Articular chondrocyte of knee joint (primary cell): ENCODE results near the gene PARVA. TPM values are rescaled to one million over a fixed set of nuclear protein-coding genes. Genes with fewer than 3 reads are reported as not detected.

Experiments
- total RNA-seq: library from RNA; depleted of rRNA; stranded (reverse); fragments of >200 nt; gene quantifications from 2 replicates; pipeline ENCODE4 v1.2.3, GENCODE V29; 2012

Gene PARVA, protein sequence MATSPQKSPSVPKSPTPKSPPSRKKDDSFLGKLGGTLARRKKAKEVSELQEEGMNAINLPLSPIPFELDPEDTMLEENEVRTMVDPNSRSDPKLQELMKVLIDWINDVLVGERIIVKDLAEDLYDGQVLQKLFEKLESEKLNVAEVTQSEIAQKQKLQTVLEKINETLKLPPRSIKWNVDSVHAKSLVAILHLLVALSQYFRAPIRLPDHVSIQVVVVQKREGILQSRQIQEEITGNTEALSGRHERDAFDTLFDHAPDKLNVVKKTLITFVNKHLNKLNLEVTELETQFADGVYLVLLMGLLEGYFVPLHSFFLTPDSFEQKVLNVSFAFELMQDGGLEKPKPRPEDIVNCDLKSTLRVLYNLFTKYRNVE
- total RNA-seq, result 107 and 119 TPM in 2 replicates

DNA sequence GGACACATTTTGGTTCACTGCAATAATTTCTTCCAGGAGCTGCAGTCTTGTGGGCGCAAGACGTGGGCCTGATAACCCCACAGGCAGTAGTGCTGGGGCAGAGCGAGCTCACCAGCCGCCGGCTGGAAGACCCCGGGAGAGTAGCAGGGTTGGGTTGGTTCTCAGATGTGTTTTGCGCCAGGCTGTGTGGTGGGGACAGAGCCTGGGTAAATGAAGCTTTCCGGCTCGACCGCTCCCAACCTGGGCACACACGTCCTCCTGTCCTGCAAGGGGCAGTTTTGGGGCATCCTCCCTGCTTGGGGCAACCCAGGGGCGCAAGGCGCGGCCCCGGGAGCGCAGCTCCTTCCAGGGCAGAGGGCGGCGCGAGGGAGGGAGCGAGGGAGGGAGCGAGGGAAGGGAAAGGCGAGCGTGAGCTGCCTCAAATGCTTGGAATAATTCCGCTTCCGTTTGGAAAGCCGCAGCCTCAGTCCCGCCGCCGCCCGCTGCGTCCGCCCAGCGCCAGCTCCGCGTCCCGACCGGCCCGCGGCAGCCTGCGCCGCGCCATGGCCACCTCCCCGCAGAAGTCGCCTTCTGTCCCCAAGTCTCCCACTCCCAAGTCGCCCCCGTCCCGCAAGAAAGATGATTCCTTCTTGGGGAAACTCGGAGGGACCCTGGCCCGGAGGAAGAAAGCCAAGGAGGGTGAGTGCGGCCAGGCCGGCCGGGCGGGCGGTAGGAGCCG is at the start of gene PARVA:
TSS of gene PARVA (plus strand) at position 466 of the 718 bp plus-strand sequence. CDS start at position 543, 77 bp downstream.

